Breast epithelium (tissue), 4 donors: Measurements from ENCODE around the gene CCDC88C. TPM values are rescaled to one million over a fixed set of nuclear protein-coding genes. Genes with fewer than 3 reads are reported as not detected.

Source experiments
- DNase-seq, 2 donors: peaks; one replicate each; pipeline ENCODE4 v3.0.0-alpha.2; 2019; ENCODE audit warnings: low spot score in 2 of 2
- H3K27ac ChIP-seq, 2 donors: fragments of 200-600 bp; sonication (generic) in 1 of 2; one replicate each; pipeline ENCODE4 v1.5.1; 2016 to 2019; ENCODE audit warnings: mild to moderate bottlenecking in 1 of 2
- H3K27me3 ChIP-seq, 2 donors: fragments of 200-600 bp; sonication (generic) in 1 of 2; one replicate each; pipeline versions ENCODE4 v1.5.1 to v1.6.0; 2017 to 2019; ENCODE audit warnings: control low read depth in 1 of 2, mild to moderate bottlenecking in 1 of 2
- H3K36me3 ChIP-seq: fragments of 200-600 bp; one replicate; pipeline ENCODE4 v1.5.1; 2019
- H3K4me1 ChIP-seq, 2 donors: fragments of 200-600 bp; sonication (generic); one replicate each; pipeline ENCODE4 v1.5.1; 2016 to 2019; ENCODE audit warnings: control low read depth in 1 of 2
- H3K4me3 ChIP-seq, 3 donors: fragments of 200-600 bp; sonication (generic); 1 replicate in 2 of 3; 2 replicates in 1 of 3; pipeline ENCODE4 v1.5.1; 2016 to 2019; ENCODE audit warnings: mild to moderate bottlenecking in 3 of 3, moderate library complexity in 2 of 3
- H3K9me3 ChIP-seq, 2 donors: fragments of 200-600 bp; sonication (generic) in 1 of 2; one replicate each; pipeline ENCODE4 v1.5.1; 2016 to 2019; ENCODE audit warnings: control low read depth in 1 of 2
- POLR2A ChIP-seq: fragments of 450-650 bp; IDR thresholded peaks from one replicate; pipeline ENCODE4 v1.6.1; 2016; ENCODE audit warnings: antibody characterized with exemption, mild to moderate bottlenecking, moderate library complexity
- POLR2AphosphoS5 ChIP-seq, 3 donors: sonication (generic); formaldehyde crosslinking; IDR thresholded peaks; one replicate each; pipeline ENCODE4 v1.6.1; 2017; ENCODE audit warnings: antibody characterized with exemption in 3 of 3
- intact Hi-C: fragments of 100-400 bp; cut with DNase I; formaldehyde crosslinking; loops from one replicate; pipeline ENCODE4 v1.15.1; 2023; ENCODE audit warnings: low total_unique reads
- total RNA-seq, 3 donors: library from RNA; depleted of rRNA; stranded (reverse); fragments of >200 nt; gene quantifications; one replicate each; pipeline ENCODE4 v1.1.0, GENCODE V29; 2016
- TF ChIP-seq, protein P1 (sequence below), 3 donors: fragments of 450-650 bp; IDR thresholded peaks; one replicate each; pipeline ENCODE4 v1.5.1; 2016 to 2017; ENCODE audit warnings: antibody characterized with exemption in 3 of 3, mild to moderate bottlenecking in 3 of 3, moderate library complexity in 3 of 3

The CCDC88C gene
- total RNA-seq, 3 donors from 2014 or later, result 5.8 to 25.9 (median 19.3) TPM

- no peaks in the 10 kb centered on the region for H3K27me3 ChIP-seq
Observed at GRCh38 chr14:91405724-91406435, 11.7 kb downstream of the CCDC88C start.

GRCh38 chr14:91405241-91405721, 12.3 kb downstream of the CCDC88C start:
- H3K27ac ChIP-seq, result peak overlapping the region in 1 of 2 donors; percentile 59
- no peak overlapping the region for H3K4me3 ChIP-seq
- intact Hi-C loops, result no loop called here
- no peak for DNase-seq
- no peaks in the 10 kb centered on the region for H3K9me3 ChIP-seq
- TF ChIP-seq, protein P1, sequence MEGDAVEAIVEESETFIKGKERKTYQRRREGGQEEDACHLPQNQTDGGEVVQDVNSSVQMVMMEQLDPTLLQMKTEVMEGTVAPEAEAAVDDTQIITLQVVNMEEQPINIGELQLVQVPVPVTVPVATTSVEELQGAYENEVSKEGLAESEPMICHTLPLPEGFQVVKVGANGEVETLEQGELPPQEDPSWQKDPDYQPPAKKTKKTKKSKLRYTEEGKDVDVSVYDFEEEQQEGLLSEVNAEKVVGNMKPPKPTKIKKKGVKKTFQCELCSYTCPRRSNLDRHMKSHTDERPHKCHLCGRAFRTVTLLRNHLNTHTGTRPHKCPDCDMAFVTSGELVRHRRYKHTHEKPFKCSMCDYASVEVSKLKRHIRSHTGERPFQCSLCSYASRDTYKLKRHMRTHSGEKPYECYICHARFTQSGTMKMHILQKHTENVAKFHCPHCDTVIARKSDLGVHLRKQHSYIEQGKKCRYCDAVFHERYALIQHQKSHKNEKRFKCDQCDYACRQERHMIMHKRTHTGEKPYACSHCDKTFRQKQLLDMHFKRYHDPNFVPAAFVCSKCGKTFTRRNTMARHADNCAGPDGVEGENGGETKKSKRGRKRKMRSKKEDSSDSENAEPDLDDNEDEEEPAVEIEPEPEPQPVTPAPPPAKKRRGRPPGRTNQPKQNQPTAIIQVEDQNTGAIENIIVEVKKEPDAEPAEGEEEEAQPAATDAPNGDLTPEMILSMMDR (IDR thresholded peaks at IDR 0.05), result no peak
- TF ChIP-seq POLR2A (no peak), POLR2AphosphoS5 (IDR thresholded peaks at IDR 0.05) (no peak)
- H3K36me3 ChIP-seq, result no peaks in the 10 kb centered on the region
- H3K4me1 ChIP-seq, result no peaks in the 10 kb centered on the region
- no peaks in the 10 kb centered on the region for H3K27me3 ChIP-seq

More at GRCh38 chr14:91405724-91406435, 11.7 kb downstream of the CCDC88C start:
- Histone ChIP-seq H3K9me3 (no peaks in the 10 kb centered on the region), H3K36me3 (no peaks in the 10 kb centered on the region), H3K27ac (no peak overlapping the region), H3K4me1 (no peaks in the 10 kb centered on the region), H3K4me3 (no peak overlapping the region)
- intact Hi-C loops, result no loop called here
- TF ChIP-seq POLR2A (no peak), POLR2AphosphoS5 (IDR thresholded peaks at IDR 0.05) (no peak)
- DNase-seq, result no peak

- H3K4me3 ChIP-seq, result no peak overlapping the region
- DNase-seq, result no peak
- TF ChIP-seq, protein P1 (IDR thresholded peaks at IDR 0.05), result no peak
- TF ChIP-seq POLR2AphosphoS5 (IDR thresholded peaks at IDR 0.05), result no peak
- TF ChIP-seq POLR2A, result no peak
- H3K9me3 ChIP-seq, result no peaks in the 10 kb centered on the region
- intact Hi-C loops, result no loop called here
- H3K4me1 ChIP-seq, result no peaks in the 10 kb centered on the region
- H3K27ac ChIP-seq, result peak overlapping the region in 1 of 2 donors; percentile 40
- H3K36me3 ChIP-seq, result no peaks in the 10 kb centered on the region
- no peaks in the 10 kb centered on the region for H3K27me3 ChIP-seq
Observed at GRCh38 chr14:91402771-91403600, 14.6 kb downstream of the CCDC88C start.

DNA sequence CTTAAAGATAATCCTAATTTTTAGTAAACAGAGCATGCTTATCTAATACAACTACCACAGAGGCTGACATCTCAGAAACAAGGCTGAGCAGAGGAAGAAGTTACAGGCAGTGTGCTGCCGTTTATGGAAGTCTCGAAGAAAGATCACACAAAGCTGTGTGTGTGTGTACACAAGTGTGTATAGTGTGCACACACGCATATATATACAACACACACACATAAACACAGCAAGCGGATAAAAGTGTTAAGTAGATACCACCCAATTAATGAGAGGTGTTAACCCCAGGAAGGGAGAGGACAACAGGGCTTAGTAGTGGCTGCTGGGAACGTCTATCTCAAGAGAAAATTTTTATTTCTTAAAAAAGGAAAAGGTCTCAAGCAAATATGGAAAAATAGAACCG, 15.3 kb downstream of the CCDC88C start:
- Histone ChIP-seq H3K36me3 (no peaks in the 10 kb centered on the region), H3K27ac (no peak overlapping the region), H3K27me3 (no peaks in the 10 kb centered on the region), H3K4me1 (no peaks in the 10 kb centered on the region), H3K4me3 (no peak overlapping the region), H3K9me3 (no peaks in the 10 kb centered on the region)
- TF ChIP-seq POLR2AphosphoS5 (IDR thresholded peaks at IDR 0.05), result no peak
- TF ChIP-seq POLR2A, result no peak
- TF ChIP-seq, protein P1 (IDR thresholded peaks at IDR 0.05), result no peak
- intact Hi-C loops, result no loop called here
- no peak for DNase-seq

DNA sequence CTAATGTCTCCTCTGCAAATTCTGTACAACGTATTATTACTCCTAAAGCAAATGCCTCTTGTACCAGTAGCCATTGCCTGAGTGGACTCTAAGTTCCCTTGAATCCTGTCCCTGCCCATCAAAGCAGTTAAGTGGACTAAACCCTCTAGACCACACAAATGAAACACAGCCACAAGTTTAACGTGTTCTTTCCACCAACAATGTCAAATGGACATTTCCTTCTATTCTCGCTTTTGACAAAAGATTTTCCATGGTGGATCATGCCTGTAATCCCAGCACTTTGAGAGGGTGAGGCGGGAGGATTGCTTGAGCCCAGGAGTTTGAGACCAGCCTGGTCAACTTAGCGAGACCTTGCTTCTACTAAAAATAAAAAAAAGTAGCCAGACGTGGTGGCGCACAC, 15.9 kb downstream of the CCDC88C start:
- H3K27ac ChIP-seq, result no peak overlapping the region
- TF ChIP-seq POLR2A (no peak), POLR2AphosphoS5 (IDR thresholded peaks at IDR 0.05) (no peak)
- TF ChIP-seq, protein P1 (IDR thresholded peaks at IDR 0.05), result no peak
- no peaks in the 10 kb centered on the region for H3K4me1 ChIP-seq

More for the DNA sequence above, 15.9 kb downstream of the CCDC88C start:
- intact Hi-C loops, result no loop called here
- no peak overlapping the region for H3K4me3 ChIP-seq
- no peaks in the 10 kb centered on the region for H3K36me3 ChIP-seq
- H3K27me3 ChIP-seq, result no peaks in the 10 kb centered on the region
- no peaks in the 10 kb centered on the region for H3K9me3 ChIP-seq
- no peak for DNase-seq
